IPS-20b (cell line): Measurements from ENCODE around the gene ELK3.

Experiments
- H3K27ac ChIP-seq: one replicate; pipeline ENCODE4 v1.5.1; 2013; ENCODE audit warnings: low read length
- H3K27me3 ChIP-seq: 2 replicates; pipeline ENCODE4 v1.6.1; 2013; ENCODE audit warnings: mild to moderate bottlenecking, low read length, inconsistent platforms; ENCODE audit not compliant: insufficient read depth
- H3K36me3 ChIP-seq: 2 replicates; pipeline ENCODE4 v1.6.1; 2013; ENCODE audit warnings: low read depth, mild to moderate bottlenecking, inconsistent platforms, low read length, moderate library complexity; ENCODE audit not compliant: insufficient read depth
- H3K4me1 ChIP-seq: 2 replicates; pipeline ENCODE4 v1.6.1; 2013; ENCODE audit warnings: mild to moderate bottlenecking, control low read depth, inconsistent platforms, low read length, moderate library complexity; ENCODE audit not compliant: insufficient read depth
- H3K4me3 ChIP-seq: 2 replicates; pipeline ENCODE4 v1.5.1; 2013; ENCODE audit warnings: mild to moderate bottlenecking, low read length, inconsistent platforms
- H3K9ac ChIP-seq: 2 replicates; pipeline ENCODE4 v1.6.1; 2013; ENCODE audit warnings: low read depth, mild to moderate bottlenecking, inconsistent platforms, low read length, moderate library complexity
- H3K9me3 ChIP-seq: 2 replicates; pipeline ENCODE4 v1.6.1; 2013; ENCODE audit warnings: mild to moderate bottlenecking, low read depth, low read length, inconsistent platforms; ENCODE audit not compliant: insufficient read depth

Gene ELK3

GRCh38 chr12:96204381-96204780 is 10.2 kb downstream of the ELK3 start:
- Histone ChIP-seq H3K9me3 (no peaks in the 10 kb centered on the region), H3K27me3 (no peaks in the 10 kb centered on the region), H3K9ac (no peak overlapping the region), H3K36me3 (no peaks in the 10 kb centered on the region), H3K4me3 (no peak overlapping the region), H3K4me1 (no peaks in the 10 kb centered on the region), H3K27ac (no peak overlapping the region)

GRCh38 chr12:96205908-96206307 is 11.7 kb downstream of the ELK3 start:
- Histone ChIP-seq H3K9me3 (no peaks in the 10 kb centered on the region), H3K27ac (no peak overlapping the region), H3K9ac (no peak overlapping the region), H3K27me3 (no peaks in the 10 kb centered on the region), H3K36me3 (no peaks in the 10 kb centered on the region), H3K4me3 (no peak overlapping the region), H3K4me1 (peaks cover 2% of the 10 kb centered on the region; the same call in 1 of the 2 replicates)

GRCh38 chr12:96206936-96207662 is 12.9 kb downstream of the ELK3 start:
- no peak overlapping the region for H3K4me3 ChIP-seq
- H3K9me3 ChIP-seq: no peaks in the 10 kb centered on the region
- H3K36me3 ChIP-seq: no peaks in the 10 kb centered on the region
- no peak overlapping the region for H3K27ac ChIP-seq
- no peaks in the 10 kb centered on the region for H3K27me3 ChIP-seq
- H3K9ac ChIP-seq: no peak overlapping the region
- peaks cover 2% of the 10 kb centered on the region; the same call in 1 of the 2 replicates for H3K4me1 ChIP-seq

- no peak overlapping the region for H3K4me3 ChIP-seq
- H3K27ac ChIP-seq: no peak overlapping the region
- H3K9me3 ChIP-seq: no peaks in the 10 kb centered on the region
- peaks cover 2% of the 10 kb centered on the region; the same call in 1 of the 2 replicates for H3K4me1 ChIP-seq
- no peak overlapping the region for H3K9ac ChIP-seq
- H3K27me3 ChIP-seq: no peaks in the 10 kb centered on the region
- H3K36me3 ChIP-seq: no peaks in the 10 kb centered on the region
These were observed 14.2 kb downstream of the ELK3 start for GRCh38 chr12:96208346-96208745.

GRCh38 chr12:96208801-96209549 is 14.8 kb downstream of the ELK3 start:
- H3K36me3 ChIP-seq: no peaks in the 10 kb centered on the region
- no peak overlapping the region for H3K4me3 ChIP-seq
- no peaks in the 10 kb centered on the region for H3K27me3 ChIP-seq
- H3K4me1 ChIP-seq: peaks cover 2% of the 10 kb centered on the region; the same call in 1 of the 2 replicates
- H3K27ac ChIP-seq: no peak overlapping the region
- H3K9me3 ChIP-seq: no peaks in the 10 kb centered on the region
- no peak overlapping the region for H3K9ac ChIP-seq

GRCh38 chr12:96210376-96211055 is 16.3 kb downstream of the ELK3 start:
- Histone ChIP-seq H3K9me3 (no peaks in the 10 kb centered on the region), H3K27me3 (no peaks in the 10 kb centered on the region), H3K36me3 (no peaks in the 10 kb centered on the region), H3K27ac (no peak overlapping the region), H3K4me1 (peaks cover 5% of the 10 kb centered on the region; the same call in 1 of the 2 replicates), H3K4me3 (no peak overlapping the region), H3K9ac (no peak overlapping the region)

GRCh38 chr12:96211988-96212387 is 17.8 kb downstream of the ELK3 start:
- H3K27me3 ChIP-seq: no peaks in the 10 kb centered on the region
- H3K9me3 ChIP-seq: no peaks in the 10 kb centered on the region
- no peak overlapping the region for H3K9ac ChIP-seq
- no peak overlapping the region for H3K4me3 ChIP-seq
- H3K36me3 ChIP-seq: no peaks in the 10 kb centered on the region
- H3K27ac ChIP-seq: no peak overlapping the region
- peaks cover 5% of the 10 kb centered on the region; the same call in 1 of the 2 replicates for H3K4me1 ChIP-seq

- Histone ChIP-seq H3K27ac (no peak overlapping the region), H3K27me3 (no peaks in the 10 kb centered on the region), H3K9me3 (no peaks in the 10 kb centered on the region), H3K36me3 (no peaks in the 10 kb centered on the region), H3K4me3 (no peak overlapping the region), H3K9ac (no peak overlapping the region), H3K4me1 (peaks cover 5% of the 10 kb centered on the region)
These were observed 18.5 kb downstream of the ELK3 start for GRCh38 chr12:96212456-96213375.

GRCh38 chr12:96213869-96214268 is 19.7 kb downstream of the ELK3 start:
- peaks cover 9% of the 10 kb centered on the region for H3K4me1 ChIP-seq
- no peak overlapping the region for H3K9ac ChIP-seq
- H3K27me3 ChIP-seq: no peaks in the 10 kb centered on the region
- no peak overlapping the region for H3K4me3 ChIP-seq
- no peak overlapping the region for H3K27ac ChIP-seq
- no peaks in the 10 kb centered on the region for H3K9me3 ChIP-seq
- H3K36me3 ChIP-seq: no peaks in the 10 kb centered on the region

GRCh38 chr12:96215919-96216273 is 21.7 kb downstream of the ELK3 start:
- no peaks in the 10 kb centered on the region for H3K36me3 ChIP-seq
- no peak overlapping the region for H3K9ac ChIP-seq
- no peaks in the 10 kb centered on the region for H3K9me3 ChIP-seq
- no peak overlapping the region for H3K27ac ChIP-seq
- no peaks in the 10 kb centered on the region for H3K27me3 ChIP-seq
- H3K4me1 ChIP-seq: peaks cover 7% of the 10 kb centered on the region
- no peak overlapping the region for H3K4me3 ChIP-seq
